NCI-H2196 treated with DMSO at 0.1 percent for 48 hours (cell line): ENCODE data around the gene VWA1.
"Not testable (repeated sequence)": the region's sequence is repeated elsewhere in the genome, so short reads cannot be mapped to it uniquely, and the experiment has no call there.

Source experiments
- DNase-seq: peaks from one replicate; lab custom pipeline; 2025; ENCODE audit not compliant: unreplicated experiment; lab: John Stamatoyannopoulos, UW

Gene VWA1

GRCh38 chr1:1455366-1455884 is 19.9 kb downstream of the VWA1 start:
- no peak for DNase-seq

GRCh38 chr1:1455934-1456333 is 20.4 kb downstream of the VWA1 start:
- DNase-seq: not testable (repeated sequence)

GRCh38 chr1:1456683-1457255 is 21.3 kb downstream of the VWA1 start:
- not testable (repeated sequence) for DNase-seq

- not testable (repeated sequence) for DNase-seq
These were observed 23.7 kb downstream of the VWA1 start for GRCh38 chr1:1459156-1459555.

- DNase-seq: not testable (repeated sequence)
These were observed 24.2 kb downstream of the VWA1 start for GRCh38 chr1:1459711-1460110.

GRCh38 chr1:1460540-1461130 is 25.1 kb downstream of the VWA1 start:
- no peak for DNase-seq

GRCh38 chr1:1461721-1462317 is 26.3 kb downstream of the VWA1 start:
- DNase-seq: no peak

GRCh38 chr1:1462318-1462966 is 27.0 kb downstream of the VWA1 start:
- DNase-seq: peak; percentile 88

- DNase-seq: no peak
These were observed 27.8 kb downstream of the VWA1 start for GRCh38 chr1:1463312-1463711.

- not testable (repeated sequence) for DNase-seq
These were observed 32.9 kb downstream of the VWA1 start for GRCh38 chr1:1468196-1468985.

GRCh38 chr1:1470626-1471388 is 35.3 kb downstream of the VWA1 start:
- DNase-seq: no peak

- peak; percentile 83 for DNase-seq
These were observed 36.0 kb downstream of the VWA1 start, which contains the start of gene ATAD3B for GRCh38 chr1:1471389-1472052. ATAD3B (plus strand) TSS chr1:1471765; CDS start chr1:1471885, 120 bp downstream.

- DNase-seq: not testable (repeated sequence)
These were observed 36.8 kb downstream of the VWA1 start for GRCh38 chr1:1472053-1472876.

GRCh38 chr1:1476011-1476410 is 40.5 kb downstream of the VWA1 start:
- DNase-seq: not testable (repeated sequence)

- DNase-seq: no peak
These were observed 41.7 kb downstream of the VWA1 start for GRCh38 chr1:1477206-1477605.

GRCh38 chr1:1479547-1480487 is 44.3 kb downstream of the VWA1 start:
- DNase-seq: no peak

- DNase-seq: not testable (repeated sequence)
These were observed 45.0 kb downstream of the VWA1 start for GRCh38 chr1:1480488-1480867.

GRCh38 chr1:1481811-1482210 is 46.3 kb downstream of the VWA1 start:
- DNase-seq: not testable (repeated sequence)
